ENCODE results near the gene NLRC5. TPM values are rescaled to one million over a fixed set of nuclear protein-coding genes. Genes with fewer than 3 reads are reported as not detected.

Gene NLRC5
- total RNA-seq, 1 experiment from 2014 or later, result 2.4 TPM

- Histone ChIP-seq H4K20me1 (ENCODE audit: control insufficient read depth, insufficient read depth, insufficient read length) (no peaks in the 10 kb centered on the region), H3K23me2 (ENCODE audit: insufficient read length, low read depth, low read length, poor library complexity, severe bottlenecking) (no peaks in the 10 kb centered on the region), H3K18ac (ENCODE audit: insufficient read length, low read depth, low read length) (no peak overlapping the region), H3K23ac (ENCODE audit: insufficient read length, low read depth, low read length) (no peak overlapping the region), H3K4me2 (ENCODE audit: insufficient read depth, insufficient read length, low read length) (no peak overlapping the region), H2AK5ac (ENCODE audit: insufficient read length, low read length) (no peak overlapping the region), H2BK5ac (ENCODE audit: insufficient read length, low read length) (no peak overlapping the region), H3K27ac (ENCODE audit: insufficient read length, low read depth, low read length) (no peak overlapping the region), H2BK120ac (ENCODE audit: low read depth, low read length, poor library complexity, severe bottlenecking) (no peak overlapping the region), H4K5ac (ENCODE audit: insufficient read length, low read depth, low read length) (no peak overlapping the region), H3K79me2 (ENCODE audit: insufficient read depth, low read length) (no peaks in the 10 kb centered on the region), H3K27me3 (ENCODE audit: insufficient read depth, low read length) (no peaks in the 10 kb centered on the region), H2BK12ac (ENCODE audit: insufficient read length, low read depth, low read length) (no peak overlapping the region), H3K4me1 (ENCODE audit: insufficient read depth, low read length) (no peaks in the 10 kb centered on the region; the same call in 1 of the 2 replicates), H3K56ac (ENCODE audit: insufficient read length, low read depth, low read length) (no peak overlapping the region), H3K4ac (ENCODE audit: low read depth, low read length) (no peak overlapping the region), H3K79me1 (ENCODE audit: insufficient read depth, low read depth, low read length, poor library complexity, severe bottlenecking) (no peaks in the 10 kb centered on the region), H2BK20ac (ENCODE audit: low read depth, low read length, poor library complexity, severe bottlenecking) (no peak overlapping the region), H3K9me3 (ENCODE audit: control insufficient read depth, low read depth, low read length) (no peaks in the 10 kb centered on the region), H2BK15ac (ENCODE audit: low read depth, low read length) (no peak overlapping the region), H3K9ac (ENCODE audit: extremely low read depth, insufficient read length, low read length) (no peak overlapping the region), H4K91ac (ENCODE audit: insufficient read length, low read depth, low read length) (no peak overlapping the region), H3T11ph (ENCODE audit: low read length) (no peak overlapping the region), H3K14ac (ENCODE audit: insufficient read depth, low read length) (no peak overlapping the region), H2AFZ (ENCODE audit: low read length) (no peak overlapping the region), H4K8ac (replicated peaks; ENCODE audit: insufficient read length, low read depth, low read length) (no peak overlapping the region)
- Mint-ChIP-seq H3K36me3 (ENCODE audit: insufficient read depth in 1 of 3, low read depth in 3 of 3) (no peaks in the 10 kb centered on the region), H3K27ac (no peak overlapping the region), H3K27me3 (ENCODE audit: low read depth) (peaks cover 3% of the 10 kb centered on the region), H3K4me3 (no peak overlapping the region), H3K9me3 (no peaks in the 10 kb centered on the region; a peak in 1 of 5 replicates), H3K4me1 (peaks cover 8 to 15% of the 10 kb centered on the region in 2 experiments)
- DNase-seq, result no peak
- no CpG with 5 or more reads among the region's 7 CpGs for WGBS (ENCODE audit: extremely low coverage, insufficient read length, low lambda C conversion rate)
- no peak for TF ChIP-seq CTCF (conservative IDR thresholded peaks at IDR 0.05)
These were observed 65.4 kb downstream of the NLRC5 start for GRCh38 chr16:57054771-57055170.

Data from H9 (cell line).